GM21526 (cell line): Measurements from ENCODE around the gene NELL1.

Source experiments
- ATAC-seq: cut with Tn5 transposase; IDR thresholded peaks from one replicate; pipeline ENCODE4 v1.9.1; 2021; ENCODE audit warnings: moderate library complexity; ENCODE audit not compliant: unreplicated experiment, low FRiP score

The NELL1 gene

DNA sequence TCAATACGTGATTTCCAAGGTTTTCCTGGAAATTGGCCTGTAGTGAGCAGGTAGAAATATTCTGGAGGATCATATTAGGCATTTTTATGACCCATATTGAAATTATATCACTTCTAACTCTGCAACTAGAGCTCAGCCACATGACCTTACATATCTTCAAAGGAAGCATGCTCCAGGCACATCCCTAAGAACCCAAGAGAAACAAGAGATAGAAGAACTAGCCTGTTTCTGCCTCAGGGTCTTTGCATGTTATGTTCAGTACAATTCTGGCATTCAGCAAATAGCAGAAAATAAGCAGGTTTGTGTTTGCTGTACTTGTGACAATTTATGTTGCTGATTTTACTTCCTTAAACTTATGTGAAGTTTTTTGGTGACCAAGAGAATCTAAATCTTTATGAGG lies 859.8 kb downstream of the NELL1 start:
- no peak for ATAC-seq

- ATAC-seq: no peak
Observed at GRCh38 chr11:21534288-21534687, 864.9 kb downstream of the NELL1 start.

- no peak for ATAC-seq
Observed at GRCh38 chr11:21537980-21538379, 868.6 kb downstream of the NELL1 start.

DNA sequence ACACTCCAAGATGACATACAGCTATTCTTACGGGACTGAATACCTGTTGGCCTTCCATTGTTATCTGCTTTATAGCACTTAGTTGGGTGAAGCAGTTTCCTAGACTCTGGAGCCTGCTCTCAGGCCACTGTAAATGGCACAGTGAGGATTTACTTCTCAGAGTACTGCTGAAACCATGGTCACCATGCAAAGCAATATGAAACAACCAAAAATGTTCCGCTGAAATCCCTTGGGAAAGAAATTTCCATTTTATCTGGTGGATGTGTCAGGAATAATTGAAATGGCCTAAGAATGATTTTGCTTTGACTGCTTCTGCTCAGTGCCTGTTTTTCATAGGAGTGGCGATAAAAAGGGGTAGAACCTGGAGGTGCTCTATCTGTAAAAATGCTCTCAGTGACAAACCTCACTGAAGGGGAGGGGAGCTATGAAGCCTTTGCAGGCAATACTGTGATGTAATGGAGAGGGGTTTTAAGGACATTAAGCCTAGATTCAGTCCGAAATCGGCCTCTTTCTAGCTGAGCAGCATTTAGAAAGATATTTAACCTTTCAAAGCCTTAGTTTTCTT lies 871.9 kb downstream of the NELL1 start:
- no peak for ATAC-seq

- no peak for ATAC-seq
Observed at GRCh38 chr11:21543901-21544300, 874.5 kb downstream of the NELL1 start.

DNA sequence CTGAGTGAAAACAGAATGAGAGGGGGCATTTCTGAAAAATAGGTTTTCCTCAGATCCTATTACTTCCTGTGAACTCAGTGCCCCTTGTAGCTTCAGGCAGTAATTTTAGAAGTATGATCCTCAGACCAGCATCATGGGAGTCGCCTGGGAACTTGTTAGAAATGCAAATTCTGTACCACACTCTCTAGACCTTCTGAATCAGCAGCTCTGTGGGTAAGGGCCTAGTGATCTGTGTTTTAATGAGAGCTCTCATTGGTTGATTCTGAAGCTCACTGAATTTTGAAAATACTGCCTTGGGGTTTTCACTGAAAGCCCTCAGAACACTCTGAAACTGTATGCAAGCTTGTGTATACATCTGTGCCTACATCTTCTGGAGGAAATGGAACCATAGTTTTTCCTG lies 876.3 kb downstream of the NELL1 start:
- no peak for ATAC-seq

- no peak for ATAC-seq
Observed at GRCh38 chr11:21546703-21547102, 877.3 kb downstream of the NELL1 start.

DNA sequence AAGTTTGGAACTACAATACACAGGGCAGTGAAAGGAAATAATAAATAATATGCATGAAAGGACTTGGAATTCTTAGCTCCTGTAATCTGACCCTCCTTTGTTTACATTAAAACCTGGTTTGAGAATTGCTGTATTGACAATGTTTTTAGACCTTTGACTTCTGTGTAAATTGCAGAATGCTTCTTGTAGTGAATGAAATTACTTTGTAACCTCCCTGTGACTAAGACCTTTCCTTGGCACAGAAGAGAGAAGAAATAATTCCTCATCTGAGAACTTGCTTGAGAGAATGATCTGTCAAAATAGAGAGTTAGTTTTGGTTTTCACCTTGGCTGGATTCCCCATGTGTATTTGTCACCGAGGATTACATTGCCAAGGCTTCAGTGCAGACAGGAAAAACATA lies 883.5 kb downstream of the NELL1 start:
- ATAC-seq: no peak

GRCh38 chr11:21553795-21554194 lies 884.4 kb downstream of the NELL1 start:
- no peak for ATAC-seq

DNA sequence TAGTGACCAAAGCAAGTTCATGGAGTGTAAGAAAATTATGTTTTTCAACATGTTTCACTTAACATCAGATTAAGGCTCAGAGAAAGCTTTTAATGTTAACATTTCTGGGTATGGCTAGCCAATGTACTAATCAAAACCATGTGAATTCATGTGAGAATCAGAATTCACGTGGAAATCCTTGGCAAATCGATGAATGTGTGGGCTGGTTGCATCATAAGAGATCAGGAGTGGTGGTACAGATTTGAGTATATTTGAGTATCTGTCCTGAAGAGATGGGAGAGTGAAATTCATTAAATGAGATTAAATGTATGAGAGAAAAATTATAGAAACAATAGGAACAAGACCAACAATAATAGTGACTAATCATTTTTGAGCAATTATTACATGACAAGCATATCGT lies 884.9 kb downstream of the NELL1 start:
- no peak for ATAC-seq

DNA sequence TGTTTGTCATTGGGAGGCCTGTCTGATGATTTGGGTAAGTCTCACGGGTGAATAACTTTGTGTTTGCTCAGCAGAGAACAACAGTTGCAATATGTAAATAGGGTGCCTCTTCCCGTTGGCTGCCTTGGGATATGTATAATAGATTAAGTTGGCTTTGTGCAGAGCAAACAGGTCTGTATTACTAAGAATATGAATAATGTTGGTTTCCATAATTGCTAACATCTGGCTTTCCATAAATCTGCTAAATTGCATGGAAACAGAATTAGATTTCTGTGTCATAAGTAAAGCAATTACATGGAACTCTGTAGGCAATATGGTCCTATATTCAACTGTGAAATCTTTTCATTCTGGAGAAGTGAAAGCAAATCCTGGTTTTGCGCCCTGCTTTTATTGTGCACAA lies 887.5 kb downstream of the NELL1 start:
- ATAC-seq: no peak

- ATAC-seq: no peak
Observed at GRCh38 chr11:21560466-21560975, 891.1 kb downstream of the NELL1 start.

- no peak for ATAC-seq
Observed at GRCh38 chr11:21561581-21561980, 892.2 kb downstream of the NELL1 start.

GRCh38 chr11:21564095-21564494 lies 894.7 kb downstream of the NELL1 start:
- ATAC-seq: no peak

DNA sequence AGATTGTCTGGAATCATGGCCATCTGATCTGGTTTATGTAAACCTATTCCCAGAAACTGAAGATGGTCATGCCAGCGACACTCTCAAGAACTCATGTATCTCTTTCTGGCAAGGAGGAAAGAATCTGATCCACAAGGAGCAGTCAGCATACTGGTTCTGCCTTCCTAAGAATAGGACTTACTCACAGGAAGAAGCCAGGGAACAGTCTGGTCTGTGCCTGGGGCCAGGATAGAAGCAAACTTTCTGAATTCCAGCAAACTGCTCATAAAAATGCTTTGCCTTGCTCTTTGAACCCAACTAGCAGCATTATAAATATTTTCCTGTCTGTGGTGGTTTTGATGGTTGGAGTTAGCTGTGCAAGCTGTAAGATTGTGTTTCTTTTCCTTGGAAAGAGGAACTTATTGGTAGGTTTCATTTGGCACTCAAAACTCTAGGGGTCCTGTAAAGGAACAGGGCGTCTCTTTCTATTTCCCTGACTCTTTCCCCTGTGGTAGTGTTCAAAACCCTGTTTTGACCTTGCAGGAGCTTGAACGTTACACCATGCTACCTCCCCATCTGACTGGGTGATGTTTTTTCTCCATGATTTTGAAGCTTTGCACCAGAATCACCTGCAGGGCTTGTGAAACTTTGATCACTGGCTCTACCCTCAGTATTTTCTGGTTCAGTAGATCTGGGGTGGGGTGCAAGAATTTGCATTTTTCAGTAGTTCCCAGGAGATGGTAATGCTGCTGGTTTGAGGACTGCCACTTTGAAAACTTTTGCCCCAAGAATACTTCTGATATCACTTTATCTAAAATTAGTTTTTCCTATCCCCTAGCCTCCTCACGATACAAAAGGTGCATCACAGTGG lies 895.7 kb downstream of the NELL1 start:
- ATAC-seq: no peak

- no peak for ATAC-seq
Observed at GRCh38 chr11:21566521-21567117, 897.2 kb downstream of the NELL1 start.

DNA sequence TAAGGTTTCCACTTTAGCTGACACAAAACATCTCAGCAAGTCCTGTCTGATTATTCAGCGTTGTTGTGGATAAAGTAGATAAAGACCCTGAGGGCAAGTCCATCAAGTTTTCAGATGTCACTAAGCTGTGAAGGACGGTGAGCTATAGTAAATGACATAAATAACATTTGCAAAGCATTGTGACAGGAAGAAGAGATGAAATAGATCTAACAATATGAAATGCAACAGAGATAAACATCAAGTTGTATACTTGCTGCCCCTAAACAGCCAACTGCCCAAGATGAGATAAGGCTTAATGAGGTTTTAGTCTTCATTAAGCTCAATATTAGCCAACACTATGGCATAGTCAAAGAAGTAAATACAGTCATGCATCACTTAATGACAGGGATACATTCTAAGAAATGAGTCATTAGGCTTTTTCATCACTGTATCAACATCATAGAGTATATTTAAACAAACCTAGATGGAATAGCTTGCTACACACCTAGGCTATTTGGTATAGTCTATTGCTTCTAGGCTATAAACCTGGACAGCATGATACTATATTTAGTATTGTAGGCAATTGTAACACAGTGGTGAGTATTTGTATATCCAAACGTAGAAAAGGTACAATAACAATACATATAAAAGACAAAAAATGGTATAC lies 898.4 kb downstream of the NELL1 start:
- ATAC-seq: no peak

DNA sequence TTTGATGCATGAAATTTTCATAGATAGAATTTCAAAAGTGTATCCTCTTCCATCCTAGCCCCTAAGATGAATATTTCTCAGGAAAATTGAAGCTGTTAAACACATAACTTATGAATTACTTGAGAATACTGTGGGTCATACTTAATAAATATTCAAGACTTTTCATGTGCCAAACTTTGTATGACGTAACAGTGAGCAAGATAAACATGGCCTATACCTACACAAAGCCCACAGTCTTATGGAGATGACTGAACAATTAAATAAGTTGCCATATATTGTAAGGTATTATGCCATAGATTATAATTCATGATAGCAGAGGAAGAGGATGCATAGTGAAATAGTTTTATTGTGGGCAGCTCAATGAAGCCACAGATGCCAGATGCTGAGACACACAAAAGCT lies 902.8 kb downstream of the NELL1 start:
- ATAC-seq: no peak

- no peak for ATAC-seq
Observed at GRCh38 chr11:21582791-21583190, 913.4 kb downstream of the NELL1 start.

- ATAC-seq: no peak
Observed at GRCh38 chr11:21588754-21589153, 919.4 kb downstream of the NELL1 start.

- ATAC-seq: no peak
Observed at GRCh38 chr11:21602699-21603098, 933.3 kb downstream of the NELL1 start.
